Upper lobe of left lung (tissue), 6 donors: ENCODE measurements around the gene WDR5B. TPM values are rescaled to one million over a fixed set of nuclear protein-coding genes. Genes with fewer than 3 reads are reported as not detected.

Source experiments
- ATAC-seq, 2 donors: fragments of 200-7000 bp; cut with Tn5 transposase; one replicate each; pipeline ENCODE4 v1.9.1; 2022; ENCODE audit warnings: mild to moderate bottlenecking in 2 of 2, moderate library complexity in 2 of 2; ENCODE audit not compliant: low FRiP score in 2 of 2
- DNase-seq, 2 donors: peaks; one replicate each; pipeline ENCODE4 v3.0.0-alpha.2; 2019 to 2020
- H3K27ac ChIP-seq, 4 donors: fragments of 200-600 bp; sonication (generic); one replicate each; pipeline ENCODE4 v1.5.1; 2016 to 2019
- H3K27me3 ChIP-seq, 4 donors: fragments of 200-600 bp; sonication (generic); one replicate each; pipeline ENCODE4 v1.5.1; 2017 to 2019
- H3K36me3 ChIP-seq, 4 donors: fragments of 200-600 bp; sonication (generic); one replicate each; pipeline ENCODE4 v1.5.1; 2016 to 2019
- H3K4me1 ChIP-seq, 4 donors: fragments of 200-600 bp; sonication (generic); one replicate each; pipeline ENCODE4 v1.5.1; 2018 to 2019
- H3K4me3 ChIP-seq, 4 donors: fragments of 200-600 bp; sonication (generic); one replicate each; pipeline ENCODE4 v1.5.1; 2017 to 2019; ENCODE audit warnings: mild to moderate bottlenecking in 2 of 4, moderate library complexity in 1 of 4
- H3K9me3 ChIP-seq, 4 donors: fragments of 200-600 bp; sonication (generic); one replicate each; pipeline ENCODE4 v1.5.1; 2018 to 2019
- EP300 ChIP-seq, 4 donors: sonication (generic); formaldehyde crosslinking; IDR thresholded peaks; one replicate each; pipeline ENCODE4 v1.5.1; 2017; ENCODE audit warnings: antibody characterized with exemption in 4 of 4, control low read depth in 2 of 4
- POLR2A ChIP-seq, 4 donors: fragments of 450-650 bp; IDR thresholded peaks; one replicate each; pipeline ENCODE4 v1.5.1; 2016 to 2017; ENCODE audit warnings: antibody characterized with exemption in 4 of 4, mild to moderate bottlenecking in 2 of 4
- POLR2AphosphoS5 ChIP-seq, 2 donors: sonication (generic); formaldehyde crosslinking; IDR thresholded peaks; one replicate each; pipeline ENCODE4 v1.5.1; 2017; ENCODE audit warnings: antibody characterized with exemption in 2 of 2
- whole genome bisulfite sequencing, 2 donors: methylation state at CpG; one replicate each; pipeline ENCODE4 v1.1.5; 2017 to 2018; 5-methylcytosine and 5-hydroxymethylcytosine counted together
- total RNA-seq, 6 donors: library from RNA; depleted of rRNA in 4 of 6; stranded (reverse); fragments of >200 nt in 4 of 6; gene quantifications; one replicate each; pipeline versions ENCODE4 v1.1.0 to v1.2.1, GENCODE V29; 2016 to 2021
- TF ChIP-seq, protein P1 (sequence below), 6 experiments: fragments of 450-650 bp in 4 of 6; fragments of 200-600 bp in 2 of 6; sonication (generic) in 2 of 6; IDR thresholded peaks; one replicate each; pipeline ENCODE4 v1.5.1; 2016 to 2019; ENCODE audit warnings: antibody characterized with exemption in 6 of 6
- donor health status: DM: no; HTN: no; CAD: no; lungs with moderate emphysema.
- donor health status: DM: no; HTN: yes; CAD: no; lungs with severe emphysema.

Gene WDR5B
- total RNA-seq, 6 donors from 2014 or later, result 2.0 to 8.4 (median 5.4) TPM

DNA sequence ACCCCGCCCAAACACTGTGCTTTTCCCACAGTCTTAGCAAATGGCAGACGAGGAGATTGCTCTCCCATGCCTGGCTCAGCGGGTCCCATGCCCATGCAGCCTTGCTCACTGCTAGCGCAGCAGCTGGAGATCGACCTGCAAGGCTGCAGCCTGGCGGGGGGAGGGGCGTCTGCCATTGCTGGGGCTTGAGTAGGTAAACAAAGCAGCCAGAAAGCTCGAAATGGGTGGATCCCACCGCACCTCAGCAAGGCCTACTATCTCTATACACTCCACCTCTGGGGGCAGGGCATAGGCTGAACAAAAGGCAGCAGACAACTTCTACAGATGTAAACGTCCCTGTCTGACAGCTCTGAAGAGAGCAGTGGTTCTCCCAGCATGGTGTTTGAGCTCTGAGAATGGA lies 27.2 kb upstream of the WDR5B start:
- no peaks in the 10 kb centered on the region for H3K27me3 ChIP-seq
- no peak for ATAC-seq
- peak in 1 of 2 donors; percentile 48 for DNase-seq
- no peak overlapping the region for H3K27ac ChIP-seq
- H3K36me3 ChIP-seq, result peaks cover 13 to 69% (median 35%) of the 10 kb centered on the region in 4 donors
- H3K4me1 ChIP-seq, result no peaks in the 10 kb centered on the region
- H3K4me3 ChIP-seq, result no peak overlapping the region
- 77 to 88% methylated on average over 10 of the region's 10 CpGs for WGBS, 2 donors
- TF ChIP-seq POLR2AphosphoS5 (IDR thresholded peaks at IDR 0.05) (no peak), EP300 (IDR thresholded peaks at IDR 0.05) (no peak), POLR2A (IDR thresholded peaks at IDR 0.05) (no peak)
- TF ChIP-seq, protein P1, sequence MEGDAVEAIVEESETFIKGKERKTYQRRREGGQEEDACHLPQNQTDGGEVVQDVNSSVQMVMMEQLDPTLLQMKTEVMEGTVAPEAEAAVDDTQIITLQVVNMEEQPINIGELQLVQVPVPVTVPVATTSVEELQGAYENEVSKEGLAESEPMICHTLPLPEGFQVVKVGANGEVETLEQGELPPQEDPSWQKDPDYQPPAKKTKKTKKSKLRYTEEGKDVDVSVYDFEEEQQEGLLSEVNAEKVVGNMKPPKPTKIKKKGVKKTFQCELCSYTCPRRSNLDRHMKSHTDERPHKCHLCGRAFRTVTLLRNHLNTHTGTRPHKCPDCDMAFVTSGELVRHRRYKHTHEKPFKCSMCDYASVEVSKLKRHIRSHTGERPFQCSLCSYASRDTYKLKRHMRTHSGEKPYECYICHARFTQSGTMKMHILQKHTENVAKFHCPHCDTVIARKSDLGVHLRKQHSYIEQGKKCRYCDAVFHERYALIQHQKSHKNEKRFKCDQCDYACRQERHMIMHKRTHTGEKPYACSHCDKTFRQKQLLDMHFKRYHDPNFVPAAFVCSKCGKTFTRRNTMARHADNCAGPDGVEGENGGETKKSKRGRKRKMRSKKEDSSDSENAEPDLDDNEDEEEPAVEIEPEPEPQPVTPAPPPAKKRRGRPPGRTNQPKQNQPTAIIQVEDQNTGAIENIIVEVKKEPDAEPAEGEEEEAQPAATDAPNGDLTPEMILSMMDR (IDR thresholded peaks at IDR 0.05), result no peak
- H3K9me3 ChIP-seq, result no peaks in the 10 kb centered on the region

- H3K4me1 ChIP-seq, result no peaks in the 10 kb centered on the region
- H3K27me3 ChIP-seq, result no peaks in the 10 kb centered on the region
- no peak overlapping the region for H3K4me3 ChIP-seq
- ATAC-seq (no peak), DNase-seq (no peak)
- WGBS, 2 donors, result 95 to 97% methylated on average over 9 of the region's 9 CpGs
- peaks cover 0 to 3% (median 0%) of the 10 kb centered on the region in 4 donors for H3K9me3 ChIP-seq
- no peak overlapping the region for H3K27ac ChIP-seq
- no peak for TF ChIP-seq EP300 (IDR thresholded peaks at IDR 0.05)
- TF ChIP-seq, protein P1 (IDR thresholded peaks at IDR 0.05), result no peak
- no peak for TF ChIP-seq POLR2AphosphoS5 (IDR thresholded peaks at IDR 0.05)
- no peak for TF ChIP-seq POLR2A (IDR thresholded peaks at IDR 0.05)
- H3K36me3 ChIP-seq, result peaks cover 22 to 90% (median 48%) of the 10 kb centered on the region in 4 donors
These were observed 20.1 kb upstream of the WDR5B start for GRCh38 chr3:122435950-122436349.

DNA sequence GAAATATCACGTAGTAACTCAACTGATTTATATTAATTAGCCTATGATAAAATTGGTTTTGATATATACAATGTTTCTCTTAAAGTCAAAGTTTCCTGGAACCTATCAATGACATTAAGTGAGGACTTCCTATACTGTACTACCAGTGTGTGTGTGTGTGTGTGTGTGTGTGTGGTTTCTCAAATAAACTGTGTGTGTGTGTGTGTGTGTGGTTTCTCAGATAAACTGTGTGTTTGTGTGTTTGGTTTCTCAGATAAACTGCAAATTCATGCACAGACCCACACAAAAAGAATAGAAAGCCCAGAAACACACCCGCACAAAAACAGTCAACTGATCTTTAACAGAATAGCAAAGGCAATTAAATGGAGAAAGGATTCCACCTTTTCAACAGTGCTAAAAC lies 14.5 kb upstream of the WDR5B start:
- no peaks in the 10 kb centered on the region for H3K4me1 ChIP-seq
- H3K4me3 ChIP-seq, result no peak overlapping the region
- no peaks in the 10 kb centered on the region for H3K9me3 ChIP-seq
- WGBS, 2 donors, result 95 to 97% methylated on average over 2 of the region's 2 CpGs
- H3K27me3 ChIP-seq, result no peaks in the 10 kb centered on the region
- ATAC-seq (no peak), DNase-seq (no peak)
- peaks cover 14 to 67% (median 38%) of the 10 kb centered on the region in 4 donors for H3K36me3 ChIP-seq
- TF ChIP-seq POLR2A (IDR thresholded peaks at IDR 0.05) (no peak), POLR2AphosphoS5 (IDR thresholded peaks at IDR 0.05) (no peak), EP300 (IDR thresholded peaks at IDR 0.05) (no peak)
- no peak overlapping the region for H3K27ac ChIP-seq

DNA sequence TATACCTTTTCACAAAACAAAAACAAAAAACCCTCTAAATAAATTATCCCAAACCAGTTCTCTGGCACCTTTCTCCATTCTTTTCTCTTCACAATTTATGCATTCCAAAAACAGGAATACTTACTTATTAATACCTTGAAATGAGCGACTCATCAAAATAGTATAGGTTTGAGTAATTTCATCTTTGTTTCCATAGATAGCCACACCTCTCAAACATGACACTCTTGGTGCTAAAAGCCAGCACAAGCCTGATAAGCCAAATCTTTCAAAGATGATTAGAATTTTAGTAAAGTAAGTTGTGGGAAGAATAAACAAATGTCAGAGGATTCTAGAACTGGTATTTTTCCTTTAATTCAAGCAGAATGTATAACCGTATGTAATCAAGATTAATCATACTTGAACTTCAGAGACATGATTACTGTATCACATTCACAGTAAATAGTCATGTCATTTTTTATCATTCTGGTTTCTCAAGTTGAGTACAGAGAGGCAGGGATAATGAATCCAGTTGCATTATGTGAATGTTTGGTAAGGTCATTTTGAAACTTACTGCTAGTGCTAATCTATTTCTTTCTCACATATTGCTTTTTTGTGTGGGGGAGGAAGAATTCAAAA lies 12.1 kb upstream of the WDR5B start:
- WGBS, 2 donors, result 85 to 89% methylated on average over 2 of the region's 2 CpGs
- Histone ChIP-seq H3K36me3 (peaks cover 16 to 65% (median 34%) of the 10 kb centered on the region in 4 donors), H3K27ac (no peak overlapping the region), H3K4me3 (no peak overlapping the region), H3K27me3 (no peaks in the 10 kb centered on the region), H3K4me1 (no peaks in the 10 kb centered on the region), H3K9me3 (no peaks in the 10 kb centered on the region)
- TF ChIP-seq POLR2AphosphoS5 (IDR thresholded peaks at IDR 0.05) (no peak), POLR2A (IDR thresholded peaks at IDR 0.05) (no peak), EP300 (IDR thresholded peaks at IDR 0.05) (no peak)
- TF ChIP-seq, protein P1 (IDR thresholded peaks at IDR 0.05), result no peak
- DNase-seq (no peak), ATAC-seq (no peak)

GRCh38 chr3:122421836-122422235 lies 6.0 kb upstream of the WDR5B start:
- no peak for DNase-seq
- Histone ChIP-seq H3K9me3 (no peaks in the 10 kb centered on the region), H3K27ac (no peak overlapping the region), H3K4me1 (peaks cover 6 to 9% (median 8%) of the 10 kb centered on the region in 4 donors), H3K4me3 (no peak overlapping the region), H3K27me3 (no peaks in the 10 kb centered on the region), H3K36me3 (peaks cover 15 to 39% (median 18%) of the 10 kb centered on the region in 4 donors)
- TF ChIP-seq EP300 (IDR thresholded peaks at IDR 0.05), result no peak
- TF ChIP-seq, protein P1 (IDR thresholded peaks at IDR 0.05), result no peak
- no peak for TF ChIP-seq POLR2AphosphoS5 (IDR thresholded peaks at IDR 0.05)
- no peak for TF ChIP-seq POLR2A (IDR thresholded peaks at IDR 0.05)
- ATAC-seq, result no peak
- WGBS, 2 donors, result 92 to 94% methylated on average over 2 of the region's 2 CpGs
